ENCODE measurements around the gene AP1S1. TPM values are rescaled to one million over a fixed set of nuclear protein-coding genes. Genes with fewer than 3 reads are reported as not detected.

Gene AP1S1
- total and polyA plus RNA-seq, 2 of the 13 experiments (the other 11 are each of a cell fraction or from before 2014, with no cell fraction given), result 57.5 to 68.1 TPM

DNA sequence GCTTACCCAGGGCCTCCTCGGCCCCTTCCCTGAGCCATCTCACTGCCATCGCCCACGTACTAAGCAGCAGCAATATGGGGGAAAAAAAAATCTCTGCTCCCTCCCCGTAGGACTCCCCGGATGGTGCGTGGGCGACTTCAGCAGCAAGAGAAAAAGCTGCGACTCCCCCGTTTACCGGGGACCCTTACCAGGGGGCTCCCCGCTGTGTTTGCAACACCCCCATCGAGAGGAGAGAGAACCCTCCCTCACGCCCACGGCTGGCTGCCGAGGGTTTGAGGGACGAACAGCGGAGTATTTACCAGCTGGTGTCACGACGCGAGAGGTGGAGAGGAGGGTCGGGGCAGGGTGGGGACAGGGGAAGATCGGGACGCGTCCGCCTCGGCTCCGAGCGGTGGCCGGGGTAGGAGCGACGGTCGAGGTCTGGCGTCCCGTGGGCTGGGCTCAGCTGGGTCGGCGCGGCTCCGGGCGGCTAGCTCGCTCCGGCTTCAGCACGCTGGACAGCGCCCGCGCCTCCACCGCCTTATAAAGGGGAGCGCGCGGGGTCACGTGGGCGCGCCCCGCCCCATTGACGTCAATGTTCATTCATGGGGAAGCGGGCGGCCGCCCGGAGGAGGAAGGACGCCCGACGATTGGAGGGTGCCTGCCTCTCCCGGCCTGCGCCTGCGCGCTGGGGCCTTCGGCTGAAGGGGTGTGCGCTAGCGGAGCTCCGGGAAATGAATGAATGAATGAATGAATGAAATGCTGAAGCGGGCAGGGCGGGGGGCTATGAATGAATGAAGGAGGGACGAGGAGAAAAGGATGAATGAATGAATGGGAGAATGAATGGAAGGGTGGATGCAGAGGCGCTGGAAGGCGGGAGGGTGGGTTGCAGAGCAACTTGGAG lies 11.0 kb downstream of the AP1S1 start, which contains the start of gene VGF (continued):
- peak; percentile 100 for TF ChIP-seq CCDC6 (CRISPR knock-in tag; IDR thresholded peaks at IDR 0.05)
- peak; percentile 93 for TF ChIP-seq FOXO1 (CRISPR knock-in tag; IDR thresholded peaks at IDR 0.05)
- TF ChIP-seq TCF7L2 (IDR thresholded peaks at IDR 0.05; ENCODE audit: low read depth, low read length), result no peak
- TF ChIP-seq, protein P1, sequence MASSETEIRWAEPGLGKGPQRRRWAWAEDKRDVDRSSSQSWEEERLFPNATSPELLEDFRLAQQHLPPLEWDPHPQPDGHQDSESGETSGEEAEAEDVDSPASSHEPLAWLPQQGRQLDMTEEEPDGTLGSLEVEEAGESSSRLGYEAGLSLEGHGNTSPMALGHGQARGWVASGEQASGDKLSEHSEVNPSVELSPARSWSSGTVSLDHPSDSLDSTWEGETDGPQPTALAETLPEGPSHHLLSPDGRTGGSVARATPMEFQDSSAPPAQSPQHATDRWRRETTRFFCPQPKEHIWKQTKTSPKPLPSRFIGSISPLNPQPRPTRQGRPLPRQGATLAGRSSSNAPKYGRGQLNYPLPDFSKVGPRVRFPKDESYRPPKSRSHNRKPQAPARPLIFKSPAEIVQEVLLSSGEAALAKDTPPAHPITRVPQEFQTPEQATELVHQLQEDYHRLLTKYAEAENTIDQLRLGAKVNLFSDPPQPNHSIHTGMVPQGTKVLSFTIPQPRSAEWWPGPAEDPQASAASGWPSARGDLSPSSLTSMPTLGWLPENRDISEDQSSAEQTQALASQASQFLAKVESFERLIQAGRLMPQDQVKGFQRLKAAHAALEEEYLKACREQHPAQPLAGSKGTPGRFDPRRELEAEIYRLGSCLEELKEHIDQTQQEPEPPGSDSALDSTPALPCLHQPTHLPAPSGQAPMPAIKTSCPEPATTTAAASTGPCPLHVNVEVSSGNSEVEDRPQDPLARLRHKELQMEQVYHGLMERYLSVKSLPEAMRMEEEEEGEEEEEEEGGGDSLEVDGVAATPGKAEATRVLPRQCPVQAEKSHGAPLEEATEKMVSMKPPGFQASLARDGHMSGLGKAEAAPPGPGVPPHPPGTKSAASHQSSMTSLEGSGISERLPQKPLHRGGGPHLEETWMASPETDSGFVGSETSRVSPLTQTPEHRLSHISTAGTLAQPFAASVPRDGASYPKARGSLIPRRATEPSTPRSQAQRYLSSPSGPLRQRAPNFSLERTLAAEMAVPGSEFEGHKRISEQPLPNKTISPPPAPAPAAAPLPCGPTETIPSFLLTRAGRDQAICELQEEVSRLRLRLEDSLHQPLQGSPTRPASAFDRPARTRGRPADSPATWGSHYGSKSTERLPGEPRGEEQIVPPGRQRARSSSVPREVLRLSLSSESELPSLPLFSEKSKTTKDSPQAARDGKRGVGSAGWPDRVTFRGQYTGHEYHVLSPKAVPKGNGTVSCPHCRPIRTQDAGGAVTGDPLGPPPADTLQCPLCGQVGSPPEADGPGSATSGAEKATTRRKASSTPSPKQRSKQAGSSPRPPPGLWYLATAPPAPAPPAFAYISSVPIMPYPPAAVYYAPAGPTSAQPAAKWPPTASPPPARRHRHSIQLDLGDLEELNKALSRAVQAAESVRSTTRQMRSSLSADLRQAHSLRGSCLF (CRISPR knock-in tag; IDR thresholded peaks at IDR 0.05; ENCODE audit: borderline replicate concordance), result peak; percentile 97
- TF ChIP-seq, protein P2, sequence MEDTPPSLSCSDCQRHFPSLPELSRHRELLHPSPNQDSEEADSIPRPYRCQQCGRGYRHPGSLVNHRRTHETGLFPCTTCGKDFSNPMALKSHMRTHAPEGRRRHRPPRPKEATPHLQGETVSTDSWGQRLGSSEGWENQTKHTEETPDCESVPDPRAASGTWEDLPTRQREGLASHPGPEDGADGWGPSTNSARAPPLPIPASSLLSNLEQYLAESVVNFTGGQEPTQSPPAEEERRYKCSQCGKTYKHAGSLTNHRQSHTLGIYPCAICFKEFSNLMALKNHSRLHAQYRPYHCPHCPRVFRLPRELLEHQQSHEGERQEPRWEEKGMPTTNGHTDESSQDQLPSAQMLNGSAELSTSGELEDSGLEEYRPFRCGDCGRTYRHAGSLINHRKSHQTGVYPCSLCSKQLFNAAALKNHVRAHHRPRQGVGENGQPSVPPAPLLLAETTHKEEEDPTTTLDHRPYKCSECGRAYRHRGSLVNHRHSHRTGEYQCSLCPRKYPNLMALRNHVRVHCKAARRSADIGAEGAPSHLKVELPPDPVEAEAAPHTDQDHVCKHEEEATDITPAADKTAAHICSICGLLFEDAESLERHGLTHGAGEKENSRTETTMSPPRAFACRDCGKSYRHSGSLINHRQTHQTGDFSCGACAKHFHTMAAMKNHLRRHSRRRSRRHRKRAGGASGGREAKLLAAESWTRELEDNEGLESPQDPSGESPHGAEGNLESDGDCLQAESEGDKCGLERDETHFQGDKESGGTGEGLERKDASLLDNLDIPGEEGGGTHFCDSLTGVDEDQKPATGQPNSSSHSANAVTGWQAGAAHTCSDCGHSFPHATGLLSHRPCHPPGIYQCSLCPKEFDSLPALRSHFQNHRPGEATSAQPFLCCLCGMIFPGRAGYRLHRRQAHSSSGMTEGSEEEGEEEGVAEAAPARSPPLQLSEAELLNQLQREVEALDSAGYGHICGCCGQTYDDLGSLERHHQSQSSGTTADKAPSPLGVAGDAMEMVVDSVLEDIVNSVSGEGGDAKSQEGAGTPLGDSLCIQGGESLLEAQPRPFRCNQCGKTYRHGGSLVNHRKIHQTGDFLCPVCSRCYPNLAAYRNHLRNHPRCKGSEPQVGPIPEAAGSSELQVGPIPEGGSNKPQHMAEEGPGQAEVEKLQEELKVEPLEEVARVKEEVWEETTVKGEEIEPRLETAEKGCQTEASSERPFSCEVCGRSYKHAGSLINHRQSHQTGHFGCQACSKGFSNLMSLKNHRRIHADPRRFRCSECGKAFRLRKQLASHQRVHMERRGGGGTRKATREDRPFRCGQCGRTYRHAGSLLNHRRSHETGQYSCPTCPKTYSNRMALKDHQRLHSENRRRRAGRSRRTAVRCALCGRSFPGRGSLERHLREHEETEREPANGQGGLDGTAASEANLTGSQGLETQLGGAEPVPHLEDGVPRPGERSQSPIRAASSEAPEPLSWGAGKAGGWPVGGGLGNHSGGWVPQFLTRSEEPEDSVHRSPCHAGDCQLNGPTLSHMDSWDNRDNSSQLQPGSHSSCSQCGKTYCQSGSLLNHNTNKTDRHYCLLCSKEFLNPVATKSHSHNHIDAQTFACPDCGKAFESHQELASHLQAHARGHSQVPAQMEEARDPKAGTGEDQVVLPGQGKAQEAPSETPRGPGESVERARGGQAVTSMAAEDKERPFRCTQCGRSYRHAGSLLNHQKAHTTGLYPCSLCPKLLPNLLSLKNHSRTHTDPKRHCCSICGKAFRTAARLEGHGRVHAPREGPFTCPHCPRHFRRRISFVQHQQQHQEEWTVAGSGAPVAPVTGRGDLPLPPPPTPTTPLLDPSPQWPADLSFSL (CRISPR knock-in tag; IDR thresholded peaks at IDR 0.05), result no peak
- TF ChIP-seq CBX1 (IDR thresholded peaks at IDR 0.05; ENCODE audit: low read depth), result no peak
- TF ChIP-seq AGO2 (optimal IDR thresholded peaks at IDR 0.05; ENCODE audit: low read depth, low read length), result peak; percentile 25
- TF ChIP-seq ZNF329 (CRISPR knock-in tag; IDR thresholded peaks at IDR 0.05; ENCODE audit: low read depth), result peak; percentile 95
- TF ChIP-seq, protein P3, sequence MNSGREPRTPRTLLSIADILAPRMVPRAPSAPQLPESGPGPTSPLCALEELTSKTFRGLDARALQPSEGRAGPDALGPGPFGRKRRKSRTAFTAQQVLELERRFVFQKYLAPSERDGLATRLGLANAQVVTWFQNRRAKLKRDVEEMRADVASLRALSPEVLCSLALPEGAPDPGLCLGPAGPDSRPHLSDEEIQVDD (CRISPR knock-in tag; IDR thresholded peaks at IDR 0.05; ENCODE audit: borderline replicate concordance), result peak; percentile 98
- TF ChIP-seq ARNTL (CRISPR knock-in tag; IDR thresholded peaks at IDR 0.05), result peak; percentile 94
- TF ChIP-seq NR2F2 (IDR thresholded peaks at IDR 0.05; ENCODE audit: borderline replicate concordance, low read depth), result no peak
- TF ChIP-seq POGZ (CRISPR knock-in tag; IDR thresholded peaks at IDR 0.05), result peak; percentile 83
- TF ChIP-seq ZFAT (CRISPR knock-in tag; conservative IDR thresholded peaks at IDR 0.05), result peak; percentile 93
- TF ChIP-seq XRCC5 (optimal IDR thresholded peaks at IDR 0.05; ENCODE audit: low read length), result peak; percentile 77
- TF ChIP-seq ZNF33B (CRISPR knock-in tag; IDR thresholded peaks at IDR 0.05), result peak; percentile 97
- peak; percentile 56; the same call in 1 of the 2 replicates for TF ChIP-seq JUNB (CRISPR knock-in tag; IDR thresholded peaks at IDR 0.05; ENCODE audit: borderline replicate concordance)
- TF ChIP-seq ZNF572 (CRISPR knock-in tag; IDR thresholded peaks at IDR 0.05), result no peak

Data from HepG2 (cell line).